ENCODE data around the gene UGT1A8.
"Not testable (repeated sequence)": the region's sequence is repeated elsewhere in the genome, so short reads cannot be mapped to it uniquely, and the experiment has no call there.

The UGT1A8 gene

GRCh38 chr2:233643128-233643527, 25.7 kb downstream of the UGT1A8 start:
- H3K4me3 ChIP-seq (replicated peaks in 1 of 2; ENCODE audit: low read depth in 2 of 2, low read length in 2 of 2): no peak overlapping the region
- TF ChIP-seq CTCF (IDR thresholded peaks at IDR 0.05; ENCODE audit: low read depth, low read length): peak; percentile 32
- peak; percentile 14 to 24 for DNase-seq (ENCODE audit: low read depth in 2 of 2)

- DNase-seq (ENCODE audit: low read depth in 2 of 2); H3K4me3 ChIP-seq (replicated peaks in 1 of 2; ENCODE audit: low read depth in 2 of 2, low read length in 2 of 2): not testable (repeated sequence)
Observed at GRCh38 chr2:233646033-233646432, 28.6 kb downstream of the UGT1A8 start.

GRCh38 chr2:233650981-233651380, 33.5 kb downstream of the UGT1A8 start:
- no peak overlapping the region for H3K4me3 ChIP-seq (replicated peaks in 1 of 2; ENCODE audit: low read depth in 2 of 2, low read length in 2 of 2)
- no peak for DNase-seq (ENCODE audit: low read depth in 2 of 2)
- no peak for TF ChIP-seq CTCF (IDR thresholded peaks at IDR 0.05; ENCODE audit: low read depth, low read length)

GRCh38 chr2:233651430-233651829, 34.0 kb downstream of the UGT1A8 start:
- DNase-seq (ENCODE audit: low read depth in 2 of 2): no peak
- no peak for TF ChIP-seq CTCF (IDR thresholded peaks at IDR 0.05; ENCODE audit: low read depth, low read length)
- no peak overlapping the region for H3K4me3 ChIP-seq (replicated peaks in 1 of 2; ENCODE audit: low read depth in 2 of 2, low read length in 2 of 2)

- TF ChIP-seq CTCF (IDR thresholded peaks at IDR 0.05; ENCODE audit: low read depth, low read length): no peak
- DNase-seq (ENCODE audit: low read depth in 2 of 2): no peak
Observed at GRCh38 chr2:233654501-233654900, 37.1 kb downstream of the UGT1A8 start.

GRCh38 chr2:233655043-233655442, 37.6 kb downstream of the UGT1A8 start:
- TF ChIP-seq CTCF (IDR thresholded peaks at IDR 0.05; ENCODE audit: low read depth, low read length): no peak
- no peak for DNase-seq (ENCODE audit: low read depth in 2 of 2)
- no peak overlapping the region for H3K4me3 ChIP-seq (replicated peaks in 1 of 2; ENCODE audit: low read depth in 2 of 2, low read length in 2 of 2)

More at GRCh38 chr2:233654501-233654900, 37.1 kb downstream of the UGT1A8 start:
- no peak overlapping the region for H3K4me3 ChIP-seq (replicated peaks in 1 of 2; ENCODE audit: low read depth in 2 of 2, low read length in 2 of 2)

GRCh38 chr2:233655943-233656342, 38.5 kb downstream of the UGT1A8 start:
- not testable (repeated sequence) for H3K4me3 ChIP-seq (replicated peaks in 1 of 2; ENCODE audit: low read depth in 2 of 2, low read length in 2 of 2); DNase-seq (ENCODE audit: low read depth in 2 of 2)

GRCh38 chr2:233656443-233656842, 39.0 kb downstream of the UGT1A8 start:
- no peak for DNase-seq (ENCODE audit: low read depth in 2 of 2)
- H3K4me3 ChIP-seq (replicated peaks in 1 of 2; ENCODE audit: low read depth in 2 of 2, low read length in 2 of 2): no peak overlapping the region
- TF ChIP-seq CTCF (IDR thresholded peaks at IDR 0.05; ENCODE audit: low read depth, low read length): no peak

All from cardiac fibroblast (primary cell).